NK-92 treated with Interleukin-12 subunit alpha and Interleukin-12 subunit beta, amount 100 ng/mL, for 24 hours (cell line): ENCODE results near the gene CETN1.
A peak's percentile ranks its signal among the peaks of the same experiment; 100 is the strongest.

Experiments used
- DNase-seq: peaks from one replicate; lab custom pipeline; 2025; lab: John Stamatoyannopoulos, UW

CETN1 gene

DNA sequence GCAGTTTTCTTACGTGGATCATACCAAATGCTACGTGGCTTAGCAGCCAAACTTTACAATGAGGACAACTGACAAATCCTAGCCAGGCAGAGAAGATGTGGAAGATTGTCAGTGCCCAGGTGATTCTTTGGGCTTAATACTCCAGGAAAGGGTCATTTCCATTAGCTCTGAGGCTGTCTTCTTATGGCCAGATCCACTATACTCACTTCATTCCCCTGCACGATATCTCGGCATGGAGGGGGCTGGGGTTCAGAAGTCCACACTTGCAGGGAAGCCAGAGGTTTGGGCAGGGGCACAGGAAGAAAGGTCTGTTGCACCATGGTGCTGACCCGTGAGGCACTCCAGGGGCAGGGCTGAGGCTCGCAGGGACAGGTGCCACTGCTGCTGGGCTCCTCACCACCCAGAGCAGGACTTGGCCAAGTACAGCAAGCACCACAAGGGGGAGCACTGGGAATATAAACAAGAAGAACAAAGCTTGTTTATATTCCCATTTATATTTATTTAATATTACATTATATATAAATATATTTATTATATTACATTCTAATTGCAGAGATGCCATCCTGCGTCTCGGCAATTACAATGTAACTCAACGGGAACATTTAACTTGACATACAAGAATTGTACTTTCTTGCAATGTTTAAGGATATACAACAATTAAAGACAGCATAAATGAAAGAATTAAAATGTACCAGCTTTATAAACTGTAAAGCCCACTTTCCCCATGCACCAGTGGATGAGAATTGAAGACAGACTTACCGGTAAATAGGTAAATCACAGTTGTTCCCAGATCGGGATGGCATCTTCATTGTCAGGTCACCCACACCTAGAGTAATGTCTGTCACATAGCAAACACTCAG lies 43.8 kb downstream of the CETN1 start:
- peak; percentile 9 for DNase-seq

DNA sequence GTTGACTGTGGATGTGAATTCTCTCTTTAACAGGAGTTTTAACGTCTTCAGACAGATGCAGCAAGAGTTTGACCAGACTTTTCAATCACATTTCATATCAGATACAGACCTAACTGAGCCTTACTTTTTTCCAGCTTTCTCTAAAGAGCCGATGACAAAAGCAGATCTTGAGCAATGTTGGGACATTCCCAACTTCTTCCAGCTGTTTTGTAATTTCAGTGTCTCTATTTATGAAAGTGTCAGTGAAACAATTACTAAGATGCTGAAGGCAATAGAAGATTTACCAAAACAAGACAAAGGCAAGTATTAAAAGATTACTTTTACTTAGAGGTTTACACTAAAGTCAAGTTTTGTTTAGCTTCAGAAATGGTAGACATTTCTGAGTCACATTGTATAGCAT lies 47.1 kb downstream of the CETN1 start:
- no peak for DNase-seq

DNA sequence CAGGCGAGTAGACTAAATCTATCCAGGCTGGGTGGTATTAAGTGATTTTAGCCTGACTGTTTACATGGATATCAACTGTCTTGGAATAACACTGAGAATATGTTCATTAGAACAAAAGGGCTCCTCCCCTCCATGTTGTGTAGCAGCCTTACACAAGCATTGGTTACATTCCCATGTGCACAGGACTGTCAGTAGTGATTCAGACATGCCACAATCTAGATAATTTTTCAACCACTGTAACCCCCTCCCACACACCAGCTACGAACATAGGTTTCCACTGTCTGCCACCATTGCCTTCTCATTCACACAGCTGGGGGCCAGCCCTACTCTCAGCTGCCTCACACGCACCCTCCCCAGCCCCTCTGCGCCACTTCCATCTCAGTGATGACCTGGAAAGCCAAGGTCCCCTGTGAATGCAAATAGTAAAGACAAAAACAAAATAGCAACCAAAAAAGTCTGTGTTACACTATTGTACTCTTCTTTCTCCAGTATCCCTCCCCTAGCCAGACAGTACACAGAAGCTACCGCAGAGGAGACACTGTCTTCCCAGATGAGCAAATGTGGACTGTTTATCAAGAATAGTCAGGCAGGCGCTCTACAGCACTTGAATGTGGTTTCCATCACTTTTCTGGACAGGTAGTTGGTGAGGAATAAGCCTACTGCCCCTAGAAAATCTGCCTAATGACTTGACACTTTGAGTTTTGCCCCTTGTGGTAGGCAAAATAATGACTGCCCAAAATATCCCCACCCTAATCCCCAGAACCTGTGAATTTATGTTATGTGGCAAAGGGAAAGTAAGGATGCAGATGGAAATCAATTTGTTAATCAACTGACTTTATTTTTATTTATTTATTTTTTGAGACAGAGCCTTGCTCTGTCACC lies 49.3 kb downstream of the CETN1 start:
- DNase-seq: no peak

DNA sequence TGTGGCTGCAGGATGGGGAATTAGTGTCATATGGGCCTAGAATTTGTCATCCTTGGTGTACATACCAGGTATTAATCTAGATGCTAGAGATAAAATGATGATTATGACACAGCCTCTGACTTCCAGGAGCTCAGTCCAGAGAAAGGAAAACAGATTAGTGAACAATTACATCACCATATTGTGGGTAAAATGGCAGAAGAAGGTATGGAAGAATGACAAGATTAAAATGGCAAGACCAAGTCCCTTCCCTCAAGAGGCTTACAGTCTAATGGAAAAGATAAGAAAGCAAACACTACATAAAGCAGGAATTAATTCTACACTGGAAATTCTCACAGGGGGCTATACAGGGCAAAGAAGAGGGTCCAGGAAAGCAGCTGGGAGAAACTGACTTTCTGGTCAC lies 51.4 kb downstream of the CETN1 start:
- no peak for DNase-seq
